NCI-H526 treated with DMSO at 0.1 percent for 48 hours (cell line): ENCODE measurements around the gene TIMM50.
"Not testable (repeated sequence)": the region's sequence is repeated elsewhere in the genome, so short reads cannot be mapped to it uniquely, and the experiment has no call there.

ENCODE experiments used
- DNase-seq: peaks from one replicate; lab custom pipeline; 2025; lab: John Stamatoyannopoulos, UW

TIMM50 gene

GRCh38 chr19:39480337-39481228 lies at the start of gene TIMM50:
Gene TIMM50, plus strand, starts transcription at chr19:39480838. Its CDS starts 16 bp downstream, at chr19:39480854.
- peak; percentile 96 for DNase-seq

GRCh38 chr19:39432677-39433025 lies 48.0 kb upstream of the TIMM50 start:
- no peak for DNase-seq

- DNase-seq, result no peak
These were observed 47.1 kb upstream of the TIMM50 start for GRCh38 chr19:39433480-39434079.

GRCh38 chr19:39434123-39435076 lies 46.2 kb upstream of the TIMM50 start:
- no peak for DNase-seq

- DNase-seq, result peak; percentile 97
These were observed 44.9 kb upstream of the TIMM50 start, which contains the start of gene RPS16 for GRCh38 chr19:39435499-39436349. Gene RPS16, minus strand, starts transcription at chr19:39435949. Its CDS starts 54 bp downstream, at chr19:39435895.

GRCh38 chr19:39436350-39436716 lies 44.3 kb upstream of the TIMM50 start:
- no peak for DNase-seq

GRCh38 chr19:39438270-39438934 lies 42.2 kb upstream of the TIMM50 start:
- DNase-seq, result no peak

GRCh38 chr19:39444598-39445195 lies 35.9 kb upstream of the TIMM50 start:
- DNase-seq, result no peak

- DNase-seq, result peak; percentile 97
These were observed 35.2 kb upstream of the TIMM50 start, which contains the start of gene SUPT5H for GRCh38 chr19:39445196-39446111. Gene SUPT5H, plus strand, starts transcription at chr19:39445582. Its CDS starts 309 bp downstream, at chr19:39445891.

- DNase-seq, result no peak
These were observed 34.1 kb upstream of the TIMM50 start for GRCh38 chr19:39446365-39447084.

GRCh38 chr19:39448271-39448670 lies 32.4 kb upstream of the TIMM50 start:
- DNase-seq, result no peak

GRCh38 chr19:39449116-39449797 lies 31.4 kb upstream of the TIMM50 start:
- no peak for DNase-seq

GRCh38 chr19:39451257-39451656 lies 29.4 kb upstream of the TIMM50 start:
- DNase-seq, result not testable (repeated sequence)

- no peak for DNase-seq
These were observed 17.2 kb upstream of the TIMM50 start for GRCh38 chr19:39463403-39463802.

GRCh38 chr19:39465956-39466747 lies 14.5 kb upstream of the TIMM50 start:
- DNase-seq, result no peak

- no peak for DNase-seq
These were observed 12.7 kb upstream of the TIMM50 start for GRCh38 chr19:39467941-39468340.

- DNase-seq, result no peak
These were observed 11.6 kb upstream of the TIMM50 start for GRCh38 chr19:39469036-39469435.
